Suprapubic skin (tissue), 3 donors: Measurements from ENCODE around the gene ERC2.

ENCODE experiments used
- CTCF ChIP-seq, 2 donors: fragments of 200-600 bp in 1 of 2; fragments of 450-650 bp in 1 of 2; sonication (generic) in 1 of 2; IDR thresholded peaks; one replicate each; pipeline ENCODE4 v1.5.1; 2016 to 2019; ENCODE audit warnings: antibody characterized with exemption in 2 of 2, mild to moderate bottlenecking in 1 of 2, moderate library complexity in 1 of 2
- EP300 ChIP-seq: sonication (generic); formaldehyde crosslinking; IDR thresholded peaks from one replicate; pipeline ENCODE4 v1.6.1; 2017; ENCODE audit warnings: antibody characterized with exemption
- POLR2A ChIP-seq, 2 donors: fragments of 450-650 bp; IDR thresholded peaks; one replicate each; pipeline ENCODE4 v1.6.1; 2017; ENCODE audit warnings: antibody characterized with exemption in 2 of 2, mild to moderate bottlenecking in 2 of 2, moderate library complexity in 2 of 2

GRCh38 chr3:55521738-55522421 is 946.4 kb downstream of the ERC2 start:
- TF ChIP-seq CTCF (IDR thresholded peaks at IDR 0.05), result no peak
- TF ChIP-seq EP300, result no peak
- TF ChIP-seq POLR2A (IDR thresholded peaks at IDR 0.05), result no peak
